HepG2 (cell line): ENCODE data around the gene BEST2. TPM values are rescaled to one million over a fixed set of nuclear protein-coding genes. Genes with fewer than 3 reads are reported as not detected.

Experiments used
- AKAP8 ChIP-seq: sonication (generic); formaldehyde crosslinking; IDR thresholded peaks from 2 replicates; pipeline ENCODE4 v1.5.1; 2020; ENCODE audit warnings: mild to moderate bottlenecking, missing genetic modification reagents
- ARID3A ChIP-seq: IDR thresholded peaks from 2 replicates; pipeline ENCODE4 v1.6.1; 2012; ENCODE audit warnings: low read depth, low read length, improper control_type of control experiment
- BCL6 ChIP-seq: IDR thresholded peaks from 2 replicates; pipeline ENCODE4 v1.6.1; 2016; ENCODE audit warnings: missing genetic modification reagents, missing compliant biosample characterization
- CREM ChIP-seq, 2 experiments: sonication (generic) in 1 of 2; formaldehyde crosslinking in 1 of 2; IDR thresholded peaks; 2 replicates each; pipeline versions ENCODE4 v1.4.0 to v1.6.1; 2016 to 2020; ENCODE audit warnings: antibody characterized with exemption in 1 of 2, mild to moderate bottlenecking in 1 of 2, missing genetic modification reagents in 1 of 2
- E2F1 ChIP-seq: sonication (generic); formaldehyde crosslinking; IDR thresholded peaks from 2 replicates; pipeline ENCODE4 v1.5.0; 2020; ENCODE audit warnings: missing genetic modification reagents
- HES4 ChIP-seq: sonication (generic); formaldehyde crosslinking; IDR thresholded peaks from 2 replicates; pipeline ENCODE4 v1.9.0; 2021; ENCODE audit warnings: mild to moderate bottlenecking, missing genetic modification reagents, borderline replicate concordance
- HNF1B ChIP-seq: sonication (generic); formaldehyde crosslinking; IDR thresholded peaks from 2 replicates; pipeline ENCODE4 v1.5.1; 2020; ENCODE audit warnings: mild to moderate bottlenecking, moderate library complexity, missing genetic modification reagents
- HOXD1 ChIP-seq: sonication (generic); formaldehyde crosslinking; IDR thresholded peaks from 2 replicates; pipeline ENCODE4 v1.5.0; 2020; ENCODE audit warnings: missing genetic modification reagents
- IKZF1 ChIP-seq: fragments of 450-650 bp; IDR thresholded peaks from 2 replicates; pipeline ENCODE4 v1.7.1; 2016
- MXI1 ChIP-seq: IDR thresholded peaks from 3 replicates; pipeline ENCODE4 v1.6.1; 2012; ENCODE audit warnings: low read depth, low read length, inconsistent platforms, borderline replicate concordance
- NFYC ChIP-seq: IDR thresholded peaks from 2 replicates; pipeline ENCODE4 v1.6.1; 2016; ENCODE audit warnings: missing genetic modification reagents, missing compliant biosample characterization
- SMAD1 ChIP-seq: sonication (generic); formaldehyde crosslinking; IDR thresholded peaks from 2 replicates; pipeline ENCODE4 v1.4.0; 2020; ENCODE audit warnings: missing genetic modification reagents, low read depth, mild to moderate bottlenecking, borderline replicate concordance
- ZHX1 ChIP-seq: sonication (generic); formaldehyde crosslinking; IDR thresholded peaks from 2 replicates; pipeline ENCODE4 v1.8.1; 2022; ENCODE audit warnings: low read depth, mild to moderate bottlenecking, missing genetic modification reagents
- ZNF12 ChIP-seq: sonication (generic); formaldehyde crosslinking; IDR thresholded peaks from 2 replicates; pipeline ENCODE4 v1.5.0; 2020; ENCODE audit warnings: missing genetic modification reagents
- ZNF337 ChIP-seq: sonication (generic); formaldehyde crosslinking; IDR thresholded peaks from 2 replicates; pipeline ENCODE4 v1.5.1; 2020; ENCODE audit warnings: missing genetic modification reagents, low read depth, mild to moderate bottlenecking, borderline replicate concordance
- ZNF460 ChIP-seq: sonication (generic); formaldehyde crosslinking; IDR thresholded peaks from 2 replicates; pipeline ENCODE4 v1.5.1; 2020; ENCODE audit warnings: missing genetic modification reagents, mild to moderate bottlenecking, borderline replicate concordance
- ZNF580 ChIP-seq: IDR thresholded peaks from 2 replicates; pipeline ENCODE4 v1.6.1; 2016; ENCODE audit warnings: low read depth, borderline replicate concordance
- ZNF607 ChIP-seq: sonication (generic); formaldehyde crosslinking; IDR thresholded peaks from 2 replicates; pipeline ENCODE4 v1.5.1; 2020; ENCODE audit warnings: missing genetic modification reagents, mild to moderate bottlenecking, borderline replicate concordance
- ZNF737 ChIP-seq: sonication (generic); formaldehyde crosslinking; IDR thresholded peaks from 2 replicates; pipeline ENCODE4 v1.5.0; 2020; ENCODE audit warnings: missing genetic modification reagents, mild to moderate bottlenecking, borderline replicate concordance
- ZNF766 ChIP-seq: sonication (generic); formaldehyde crosslinking; IDR thresholded peaks from 2 replicates; pipeline ENCODE4 v1.5.0; 2020; ENCODE audit warnings: missing genetic modification reagents, borderline replicate concordance
- ZSCAN25 ChIP-seq: sonication (generic); formaldehyde crosslinking; IDR thresholded peaks from 2 replicates; pipeline ENCODE4 v1.8.0; 2022; ENCODE audit warnings: mild to moderate bottlenecking, missing genetic modification reagents
- polyA plus RNA-seq, 8 experiments: library from polyadenylated mRNA; depleted of rRNA in 3 of 8; stranded (reverse) in 7 of 8; unstranded in 1 of 8; fragments of >200 nt; fragmentation: Illumina TruSeq in 4 of 8; extraction: Trizol in 4 of 8; gene quantifications; 2 replicates each; pipeline versions ENCODE4 v1.2.1 to v1.2.3, GENCODE V29; 2011 to 2016; ENCODE audit warnings: low read depth in 4 of 8, missing spikeins in 1 of 8, mixed read lengths in 1 of 8; ENCODE audit not compliant: insufficient read depth in 1 of 8
- total RNA-seq, 5 experiments: library from RNA; depleted of rRNA; stranded (reverse); fragments of >200 nt; fragmentation: Illumina TruSeq; extraction: Trizol; gene quantifications; 2 replicates each; pipeline ENCODE4 v1.2.3, GENCODE V29; 2016; ENCODE audit warnings: low read depth in 1 of 5

The BEST2 gene
- total and polyA plus RNA-seq, 2 of the 13 experiments (the other 11 are each of a cell fraction or from before 2014, with no cell fraction given): not detected

GRCh38 chr19:12801466-12802266, 50.1 kb downstream of the BEST2 start, which contains the start of the genes PRDX2 and THSD8 (continued):
- TF ChIP-seq ZNF337 (CRISPR knock-in tag) (peak; percentile 71; the same call in 1 of the 2 replicates), BCL6 (peak; percentile 31), HNF1B (CRISPR knock-in tag) (peak; percentile 89), ZNF12 (peak; percentile 32; the same call in 1 of the 2 replicates), ZNF580 (no peak; the same call in 1 of the 2 replicates), ZSCAN25 (no peak; the same call in 1 of the 2 replicates), ZHX1 (CRISPR knock-in tag) (peak; percentile 23; the same call in 1 of the 2 replicates), HOXD1 (CRISPR knock-in tag) (no peak), IKZF1 (no peak), ARID3A (no peak), HES4 (CRISPR knock-in tag) (peak; percentile 81; the same call in 1 of the 2 replicates), MXI1 (peak; percentile 52; the same call in 1 of the 3 replicates), ZNF460 (CRISPR knock-in tag) (peak; percentile 55), E2F1 (CRISPR knock-in tag) (no peak), NFYC (CRISPR knock-in tag) (peak; percentile 15; the same call in 1 of the 2 replicates), SMAD1 (CRISPR knock-in tag) (no peak; the same call in 1 of the 2 replicates), ZNF607 (CRISPR knock-in tag) (peak; percentile 97; the same call in 1 of the 2 replicates), CREM (IDR thresholded peaks at IDR 0.05) (no peak), CREM (CRISPR knock-in tag; IDR thresholded peaks at IDR 0.05) (no peak), AKAP8 (CRISPR knock-in tag) (peak; percentile 84), ZNF737 (CRISPR knock-in tag) (0 out of 2 replicates have a peak, but pooled peaks have one; percentile 39), ZNF766 (CRISPR knock-in tag) (0 out of 2 replicates have a peak, but pooled peaks have one; percentile 38)
